Left ventricle myocardium inferior (tissue), 1 donor: ENCODE measurements around the gene UGT2B11. TPM values are rescaled to one million over a fixed set of nuclear protein-coding genes. Genes with fewer than 3 reads are reported as not detected.

Experiments used
- DNase-seq: peaks from one replicate; pipeline ENCODE4 v3.0.0-alpha.2; 2020
- H3K27ac ChIP-seq: fragments of 200-600 bp; replicated peaks from 2 replicates; pipeline ENCODE4 v1.8.0; 2021
- H3K27me3 ChIP-seq: fragments of 200-600 bp; 2 replicates; pipeline ENCODE4 v1.8.0; 2021; ENCODE audit warnings: low read depth
- H3K36me3 ChIP-seq: fragments of 200-600 bp; 2 replicates; pipeline ENCODE4 v1.8.0; 2021
- H3K4me1 ChIP-seq: fragments of 200-600 bp; 2 replicates; pipeline ENCODE4 v1.8.0; 2021
- H3K4me3 ChIP-seq: fragments of 200-600 bp; 2 replicates; pipeline ENCODE4 v1.8.0; 2021; ENCODE audit warnings: mild to moderate bottlenecking, moderate library complexity
- H3K9me3 ChIP-seq: fragments of 200-600 bp; replicated peaks from 2 replicates; pipeline ENCODE4 v1.8.0; 2021
- intact Hi-C: fragments of 100-400 bp; cut with micrococcal nuclease; formaldehyde crosslinking; loops from one replicate; pipeline ENCODE4 v1.11.0; 2022
- total RNA-seq: library from RNA; stranded (reverse); fragmentation: NEBNext Ultra II Directional; extraction: Animal tissue kit (Norgen Biotek cat#: 25700); gene quantifications from one replicate; pipeline ENCODE4 v1.2.1, GENCODE V29; 2021
- TF ChIP-seq, protein P1 (sequence below): fragments of 200-600 bp; IDR thresholded peaks from 2 replicates; pipeline ENCODE4 v1.8.0; 2021; ENCODE audit warnings: antibody characterized with exemption, mild to moderate bottlenecking, borderline replicate concordance
- donor health status: DM: no; HTN: yes; CAD: no; lungs with severe emphysema.

UGT2B11 gene
- total RNA-seq, 1 donor from 2014 or later: not detected

DNA sequence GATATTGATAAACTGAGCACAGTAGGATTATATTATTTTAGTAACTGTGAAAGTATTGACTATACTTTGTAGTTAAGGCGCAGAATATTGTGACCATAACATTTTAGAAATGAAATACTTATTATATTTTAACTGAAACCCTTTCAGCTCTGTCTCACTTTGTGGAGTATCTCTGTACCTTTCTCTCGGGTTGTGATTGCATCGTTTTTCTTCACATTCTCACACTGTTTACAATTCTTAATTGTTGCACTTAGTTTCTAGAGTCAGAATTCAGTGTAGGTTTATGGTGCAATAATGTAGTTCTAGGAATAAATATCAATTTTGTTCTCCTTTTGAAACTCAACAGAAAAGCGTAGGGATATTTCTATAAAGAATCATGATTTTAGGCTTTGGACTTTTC is 60.5 kb downstream of the UGT2B11 start:
- TF ChIP-seq, protein P1, sequence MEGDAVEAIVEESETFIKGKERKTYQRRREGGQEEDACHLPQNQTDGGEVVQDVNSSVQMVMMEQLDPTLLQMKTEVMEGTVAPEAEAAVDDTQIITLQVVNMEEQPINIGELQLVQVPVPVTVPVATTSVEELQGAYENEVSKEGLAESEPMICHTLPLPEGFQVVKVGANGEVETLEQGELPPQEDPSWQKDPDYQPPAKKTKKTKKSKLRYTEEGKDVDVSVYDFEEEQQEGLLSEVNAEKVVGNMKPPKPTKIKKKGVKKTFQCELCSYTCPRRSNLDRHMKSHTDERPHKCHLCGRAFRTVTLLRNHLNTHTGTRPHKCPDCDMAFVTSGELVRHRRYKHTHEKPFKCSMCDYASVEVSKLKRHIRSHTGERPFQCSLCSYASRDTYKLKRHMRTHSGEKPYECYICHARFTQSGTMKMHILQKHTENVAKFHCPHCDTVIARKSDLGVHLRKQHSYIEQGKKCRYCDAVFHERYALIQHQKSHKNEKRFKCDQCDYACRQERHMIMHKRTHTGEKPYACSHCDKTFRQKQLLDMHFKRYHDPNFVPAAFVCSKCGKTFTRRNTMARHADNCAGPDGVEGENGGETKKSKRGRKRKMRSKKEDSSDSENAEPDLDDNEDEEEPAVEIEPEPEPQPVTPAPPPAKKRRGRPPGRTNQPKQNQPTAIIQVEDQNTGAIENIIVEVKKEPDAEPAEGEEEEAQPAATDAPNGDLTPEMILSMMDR: no peak
- Histone ChIP-seq H3K4me3 (no peak overlapping the region), H3K27me3 (no peaks in the 10 kb centered on the region), H3K4me1 (no peaks in the 10 kb centered on the region), H3K9me3 (no peaks in the 10 kb centered on the region), H3K27ac (no peak overlapping the region), H3K36me3 (no peaks in the 10 kb centered on the region)
- DNase-seq: no peak
- intact Hi-C loops: no loop called here

Other genes with a start within 250 kb of the UGT2B11 start
- not detected for gene UGT2B7, start 118.3 kb downstream of the UGT2B11 start, total RNA-seq
- gene UGT2B28, start 65.7 kb upstream of the UGT2B11 start, total RNA-seq: not detected